GM21360 (cell line): ENCODE data around the gene MBD2.
"Not testable (repeated sequence)": the region's sequence is repeated elsewhere in the genome, so short reads cannot be mapped to it uniquely, and the experiment has no call there.

Experiments
- ATAC-seq: cut with Tn5 transposase; IDR thresholded peaks from one replicate; pipeline ENCODE4 v1.9.1; 2021; ENCODE audit warnings: mild to moderate bottlenecking, moderate library complexity; ENCODE audit not compliant: unreplicated experiment

MBD2 gene

DNA sequence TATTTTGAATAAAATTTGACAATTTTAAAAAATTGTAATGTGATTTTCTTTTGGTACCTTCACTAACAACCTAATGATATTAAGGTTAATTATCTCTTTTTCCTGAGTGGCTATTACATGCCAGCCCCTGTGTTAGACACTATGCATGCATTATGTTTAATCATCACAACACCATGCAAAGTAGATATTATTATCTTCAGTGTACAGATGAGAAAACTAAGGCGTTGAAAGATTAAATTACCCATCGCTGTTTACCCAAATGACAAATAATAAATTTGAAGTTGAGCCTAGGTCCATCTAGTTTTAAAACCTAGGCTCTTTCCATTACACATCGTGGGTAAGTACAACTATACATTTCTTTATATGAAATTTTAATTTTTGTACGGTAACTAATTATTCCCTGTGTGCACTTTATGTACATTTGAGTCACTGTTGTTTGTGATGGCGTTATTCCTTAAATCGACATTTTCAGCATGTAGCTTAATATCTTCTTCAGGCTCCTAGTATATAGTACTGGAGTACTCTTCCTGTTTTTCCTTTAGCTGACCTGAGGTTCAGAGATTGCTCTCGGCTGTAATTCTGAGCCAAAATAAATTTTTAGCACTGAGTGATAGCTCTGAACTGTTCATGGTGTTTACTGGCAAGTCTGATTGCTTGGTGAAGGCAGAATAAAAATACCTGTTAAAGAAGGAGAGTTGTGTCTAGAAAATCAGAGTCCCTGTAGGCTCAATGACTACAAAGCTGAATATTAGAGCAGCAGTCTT is 13.9 kb upstream of the MBD2 start:
- ATAC-seq = no peak

DNA sequence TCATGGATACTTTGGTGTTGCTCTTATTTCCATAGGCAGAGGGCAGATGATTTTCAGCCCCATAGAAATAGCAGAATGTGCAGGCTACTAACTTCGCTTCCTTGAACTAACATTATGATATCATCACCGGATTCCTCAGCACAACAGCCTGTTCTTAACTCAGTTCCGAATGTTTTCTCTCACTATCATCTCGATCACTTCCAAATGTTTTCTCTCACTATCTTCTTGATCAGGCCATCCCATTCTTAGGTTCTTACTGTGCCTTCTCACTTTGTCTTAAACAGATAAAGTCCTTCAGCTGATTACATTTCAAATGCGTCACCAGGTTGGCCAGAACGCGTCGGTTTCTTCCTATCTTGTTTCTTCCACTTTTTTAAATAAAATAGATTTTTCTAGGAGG is 11.4 kb upstream of the MBD2 start:
- no peak for ATAC-seq

DNA sequence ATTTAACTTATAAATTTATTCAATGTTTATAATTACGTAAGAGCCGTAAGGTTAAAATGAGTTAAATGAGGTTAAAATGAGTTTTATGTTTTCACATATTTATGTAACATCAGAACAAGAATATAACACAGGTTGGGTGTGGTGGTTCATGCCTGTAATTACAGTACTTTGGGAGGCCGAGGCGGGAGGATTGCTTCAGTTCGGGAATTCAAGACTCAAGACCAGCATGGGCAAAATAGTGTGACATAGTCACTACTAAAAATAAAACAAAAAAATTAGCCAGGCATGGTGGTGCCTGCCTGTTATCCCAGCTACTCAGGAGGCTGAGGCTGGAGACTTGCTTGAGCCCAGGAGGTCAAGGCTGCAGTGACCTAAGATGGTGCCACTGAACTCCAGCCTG is 9.3 kb upstream of the MBD2 start:
- no peak for ATAC-seq

DNA sequence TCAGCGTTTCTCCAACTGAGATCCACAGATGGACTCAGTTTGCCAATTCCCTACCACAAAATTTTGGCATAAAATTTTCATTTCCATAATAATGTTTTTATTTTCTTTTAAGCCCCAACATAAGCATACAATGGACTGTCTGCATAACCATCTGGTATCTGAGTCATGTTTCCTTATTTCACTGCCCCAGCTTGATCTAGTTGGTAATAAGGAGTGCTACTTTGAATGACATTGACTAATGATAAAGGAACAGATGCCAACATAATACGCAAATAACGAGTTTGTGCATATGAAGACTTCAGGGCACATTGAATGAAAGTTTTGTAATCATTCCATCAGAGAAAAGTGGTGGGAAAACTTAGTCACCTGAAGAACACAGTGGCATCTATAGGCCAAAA is 8.8 kb upstream of the MBD2 start:
- no peak for ATAC-seq

DNA sequence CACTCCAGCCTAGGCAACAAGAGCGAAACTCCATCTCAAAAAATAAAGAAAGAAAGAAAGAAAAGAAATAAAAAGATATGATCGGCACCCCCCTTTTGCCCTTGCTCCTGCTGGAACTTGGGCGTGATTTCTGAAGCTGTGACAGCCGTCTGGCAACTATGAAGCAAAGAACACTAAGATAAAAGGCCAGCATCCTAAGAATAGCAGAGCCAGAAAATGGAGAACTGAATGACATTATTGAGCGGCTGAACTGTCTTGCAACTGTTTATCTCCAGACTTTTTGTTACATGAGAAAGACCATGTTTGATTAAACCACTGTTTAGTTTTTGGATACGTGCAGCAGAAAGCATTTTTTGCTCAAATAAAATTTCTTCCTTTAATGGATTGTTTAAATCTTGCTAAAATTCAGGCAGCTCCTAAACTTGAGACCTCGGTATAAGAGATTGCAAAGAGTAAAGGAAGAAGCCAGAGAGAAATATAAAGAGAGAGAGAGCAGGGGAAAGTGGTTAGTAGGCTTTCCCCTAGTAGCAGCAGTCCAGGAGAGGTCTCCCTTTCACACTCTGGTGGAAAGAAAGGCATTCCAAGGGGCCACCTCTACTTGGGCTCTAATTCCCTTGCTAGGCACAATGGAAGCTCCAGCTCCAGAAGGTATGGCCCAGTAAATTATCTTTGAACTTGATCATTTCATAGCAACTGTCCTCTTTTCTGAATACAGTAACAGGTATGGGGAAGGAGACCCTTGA is 8.2 kb upstream of the MBD2 start:
- ATAC-seq = no peak

DNA sequence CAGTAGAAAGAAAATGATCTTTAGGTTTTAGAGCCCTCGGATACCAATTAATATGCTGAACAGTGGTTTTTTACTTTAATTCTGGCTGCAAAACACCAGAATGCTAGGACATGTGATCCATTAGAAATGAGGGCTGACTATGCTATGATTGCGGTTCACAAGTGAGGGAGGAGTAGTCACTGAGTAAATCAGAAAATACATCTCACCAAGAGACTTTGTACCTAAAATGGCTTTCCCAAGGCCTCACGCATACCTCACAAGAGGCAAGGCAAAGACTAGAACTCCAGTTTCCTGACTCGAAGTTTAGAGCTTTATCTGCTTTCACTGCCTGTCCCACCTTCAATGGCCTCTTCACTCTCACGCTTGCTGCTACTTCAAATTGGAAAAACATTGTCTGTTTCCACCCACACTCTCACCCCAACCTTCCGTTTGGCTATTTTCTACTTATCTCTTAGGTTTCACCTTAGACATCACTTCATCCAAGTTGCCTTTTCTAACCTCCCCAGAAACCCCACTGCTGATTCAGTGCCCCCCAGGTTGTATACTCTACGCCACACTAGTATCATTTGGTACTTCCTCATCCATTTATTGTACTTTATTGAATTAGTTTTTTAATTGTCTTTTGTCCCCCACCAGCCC is 5.1 kb upstream of the MBD2 start:
- no peak for ATAC-seq

DNA sequence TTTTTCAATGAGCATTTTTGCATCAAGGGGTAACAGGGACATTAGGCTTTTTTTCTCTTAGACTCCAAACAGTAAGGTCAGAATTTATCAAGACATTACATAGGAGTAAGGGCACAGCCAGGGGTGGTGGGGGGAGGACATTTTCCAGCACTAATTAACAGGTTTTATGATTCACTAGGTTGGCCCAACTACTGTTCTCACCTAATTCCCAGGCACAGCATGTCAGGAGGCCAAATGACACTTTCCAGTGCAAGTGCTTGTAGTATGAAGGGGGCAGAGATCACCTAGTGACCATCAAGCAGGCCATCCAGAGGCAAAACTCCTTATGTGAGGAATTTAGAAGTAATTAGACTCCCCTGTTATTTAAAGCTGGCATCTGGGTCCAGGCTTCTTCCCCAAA is 3.9 kb upstream of the MBD2 start:
- ATAC-seq = no peak

DNA sequence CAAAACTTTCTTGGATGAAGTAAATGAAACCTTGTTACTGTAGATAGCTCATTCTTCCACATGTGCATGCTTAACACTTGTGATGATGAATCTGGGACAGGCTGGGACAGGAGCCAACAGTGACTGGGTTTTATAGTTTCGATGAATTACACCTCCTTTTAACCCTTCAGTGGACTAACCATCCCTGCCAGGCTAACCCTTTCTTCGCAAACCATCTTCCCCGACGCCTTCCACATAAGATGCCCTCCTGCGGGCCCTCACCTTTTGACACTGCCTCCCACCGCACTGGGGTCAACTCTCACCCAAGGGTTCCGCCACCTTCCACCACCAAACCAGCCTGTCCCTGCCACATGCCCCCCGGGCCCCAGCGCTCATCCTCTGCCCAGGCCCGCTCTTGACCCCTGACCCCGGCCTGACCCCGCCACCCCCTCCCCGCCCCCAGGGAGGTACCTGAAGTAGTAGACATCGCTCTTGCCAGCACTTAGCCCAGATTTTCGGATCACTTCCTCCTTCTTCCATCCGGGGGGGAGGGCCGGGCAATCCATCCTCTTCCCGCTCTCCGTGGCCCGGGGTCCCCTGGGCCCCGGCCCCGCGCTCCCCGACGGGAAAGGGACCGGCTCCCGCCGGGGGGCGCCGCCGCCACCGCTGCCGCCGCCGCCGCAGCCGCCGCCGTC is 764 bp downstream of the MBD2 start:
- ATAC-seq = peak; percentile 6

DNA sequence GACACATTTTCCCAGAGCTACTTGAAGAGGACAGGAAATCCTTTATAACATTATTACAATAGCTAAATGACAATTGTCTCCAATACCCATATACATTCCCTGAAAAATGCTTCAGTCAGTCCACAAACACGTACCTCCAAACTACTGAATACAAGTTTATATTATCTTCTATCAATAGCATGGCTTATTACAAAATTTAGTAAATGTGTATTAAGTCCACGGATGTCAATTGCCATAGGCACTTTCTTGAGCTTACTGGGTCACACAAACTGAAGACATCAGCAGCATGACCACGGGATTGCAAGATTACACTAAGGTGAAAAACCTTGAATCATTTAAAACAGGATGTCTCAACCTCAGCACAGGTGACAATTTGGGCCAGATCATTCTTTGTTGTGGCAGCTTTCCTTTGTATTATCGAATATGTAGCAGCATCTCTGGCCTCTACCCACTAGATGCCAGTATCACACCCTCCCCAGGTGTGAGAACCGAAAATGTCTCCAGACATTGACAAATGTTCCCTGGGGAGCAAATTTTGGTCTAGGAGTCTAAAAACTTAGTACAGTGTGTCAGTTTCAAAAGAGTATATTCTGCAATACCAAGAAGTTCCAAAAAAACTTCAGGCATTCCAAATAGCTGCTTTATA is 1.4 kb downstream of the MBD2 start:
- peak; percentile 31 for ATAC-seq

DNA sequence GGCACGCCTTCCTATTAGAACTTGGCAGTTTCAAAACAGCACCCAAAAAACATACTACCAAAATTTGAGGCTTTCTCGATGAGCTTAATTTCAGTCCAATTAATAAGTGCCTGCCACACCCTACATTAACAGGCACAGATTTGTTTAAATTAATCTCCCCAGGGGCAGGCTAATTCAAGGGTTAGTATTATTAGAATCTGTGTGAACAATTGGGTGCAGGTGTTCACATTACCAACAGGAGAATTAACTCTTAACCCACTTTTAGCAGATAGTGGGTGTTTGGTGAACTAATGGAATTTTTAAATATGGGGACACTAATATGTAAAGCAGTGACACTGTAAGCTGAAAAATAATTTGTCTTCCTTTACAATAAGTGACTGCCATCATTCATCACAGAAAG is 4.1 kb downstream of the MBD2 start:
- ATAC-seq = no peak

DNA sequence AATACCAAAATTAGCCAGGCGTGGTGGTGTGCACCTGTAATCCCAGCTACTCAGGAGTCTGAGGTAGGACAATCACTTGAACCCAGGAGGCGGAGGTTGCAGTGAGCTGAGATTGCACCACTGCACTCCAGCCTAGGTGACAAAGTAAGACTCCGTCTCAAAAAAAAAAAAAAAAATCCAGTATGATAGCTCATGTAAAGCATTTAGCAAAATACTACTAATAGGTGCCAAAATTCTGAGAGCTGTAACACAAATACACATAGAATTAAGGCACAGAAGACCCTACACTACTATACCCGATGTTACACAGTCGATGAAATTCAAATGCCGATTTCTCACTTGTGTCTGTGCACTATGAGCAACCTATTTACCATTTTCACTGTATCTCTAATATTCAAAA is 5.7 kb downstream of the MBD2 start:
- not testable (repeated sequence) for ATAC-seq

DNA sequence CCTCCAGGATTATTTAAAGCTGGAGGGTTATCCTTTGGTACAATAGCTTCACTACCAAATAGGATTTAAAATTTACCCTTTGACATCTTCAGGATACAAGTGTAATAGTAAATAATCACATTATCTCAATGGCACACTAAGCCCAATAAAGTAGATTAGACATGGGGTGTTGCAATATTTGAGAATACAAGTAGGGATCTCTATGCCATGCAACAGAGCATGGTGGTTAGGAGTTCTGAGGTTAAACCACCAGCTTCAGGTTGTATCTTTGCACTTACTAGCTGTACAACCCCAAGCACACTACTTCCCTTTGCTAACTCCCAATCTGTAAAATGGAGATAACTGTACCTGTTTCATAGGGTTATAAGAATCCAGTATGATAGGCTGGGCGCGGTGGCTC is 6.2 kb downstream of the MBD2 start:
- ATAC-seq = no peak

DNA sequence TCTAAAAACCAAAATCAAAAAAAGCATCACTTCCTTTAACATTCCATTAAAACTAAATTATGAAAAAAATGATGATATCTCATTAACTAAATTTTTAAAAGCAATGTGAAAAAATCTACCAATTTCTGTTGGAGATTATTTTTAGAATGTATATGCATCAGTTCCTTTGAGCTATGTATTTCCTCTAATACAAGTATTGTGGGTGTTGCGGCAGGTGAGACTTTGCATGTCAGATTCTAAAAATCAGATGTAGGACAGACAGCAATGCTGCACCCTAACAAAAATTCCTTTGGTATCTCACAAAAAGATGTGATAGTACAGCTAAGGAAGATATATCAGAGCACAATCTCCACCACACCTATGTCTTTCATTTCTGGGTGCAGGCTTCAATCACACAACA is 6.8 kb downstream of the MBD2 start:
- peak; percentile 50 for ATAC-seq

DNA sequence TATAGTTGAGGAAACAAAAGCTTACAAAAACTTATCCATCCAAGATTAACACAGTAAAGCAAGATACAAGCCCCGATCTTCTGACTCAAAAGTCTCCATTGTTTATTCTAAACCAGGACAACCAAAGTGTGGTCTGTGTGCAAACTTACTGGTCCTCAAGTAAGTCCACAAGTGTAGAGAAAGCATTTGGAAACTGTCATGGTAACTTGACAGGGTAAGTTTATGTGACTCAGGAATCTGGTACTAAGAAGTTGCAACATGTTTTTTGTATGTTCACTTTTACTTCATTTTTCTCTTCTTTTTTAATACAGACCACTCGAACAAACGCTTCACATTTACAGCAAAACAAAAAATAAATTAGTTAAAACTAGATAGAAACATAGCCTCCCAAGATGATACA is 9.4 kb downstream of the MBD2 start:
- ATAC-seq = no peak

DNA sequence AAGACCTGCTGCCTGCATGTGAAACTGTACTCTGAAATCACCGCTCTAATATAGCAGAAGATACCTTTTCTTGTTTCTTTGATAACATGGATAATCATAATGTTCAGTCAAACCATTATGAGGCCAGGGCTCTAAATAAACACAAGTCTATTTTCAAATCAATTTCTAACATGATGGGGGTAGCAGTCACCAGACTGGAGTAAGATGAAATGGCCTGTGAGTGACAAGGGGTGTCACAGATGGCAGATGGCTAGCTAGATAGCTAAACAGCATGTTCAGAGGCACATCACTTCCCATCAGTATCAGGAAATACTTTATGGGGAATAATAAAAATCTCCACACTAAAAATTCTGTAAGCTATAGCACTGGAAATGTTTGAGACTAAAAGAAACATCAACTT is 14.0 kb downstream of the MBD2 start:
- ATAC-seq = peak; percentile 41

DNA sequence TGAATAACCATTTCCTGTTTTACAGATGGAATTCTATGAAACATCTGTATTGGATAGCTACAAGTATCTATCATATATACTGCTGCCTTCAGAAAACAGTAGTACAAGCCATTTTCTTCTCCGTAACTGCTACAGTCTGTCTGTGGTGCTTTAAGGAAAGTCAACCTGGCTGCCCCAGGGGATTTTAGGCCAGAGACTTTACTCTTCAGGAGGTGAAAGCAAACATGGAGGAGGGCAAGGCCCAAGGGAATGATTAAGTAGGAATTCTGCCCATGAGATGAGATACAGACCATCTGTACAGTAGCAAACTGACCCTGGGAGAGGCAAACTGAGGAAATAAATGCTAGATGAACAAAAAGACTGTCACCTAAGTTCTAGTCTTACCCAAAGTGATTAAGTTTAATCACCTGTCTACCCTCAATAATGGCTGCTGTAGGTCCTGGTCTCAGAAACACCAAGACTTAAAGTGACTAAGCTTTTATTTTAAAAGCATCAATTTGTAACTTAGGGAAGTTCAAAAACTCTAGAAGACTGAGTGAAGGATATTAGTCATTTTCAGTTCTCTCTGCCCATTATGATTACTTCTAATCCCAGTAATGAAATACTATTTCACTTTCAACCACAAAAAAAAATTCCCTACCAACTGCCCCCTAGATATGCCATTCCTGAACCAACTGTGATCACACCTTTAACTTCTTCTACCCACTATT is 14.8 kb downstream of the MBD2 start:
- peak; percentile 75 for ATAC-seq

DNA sequence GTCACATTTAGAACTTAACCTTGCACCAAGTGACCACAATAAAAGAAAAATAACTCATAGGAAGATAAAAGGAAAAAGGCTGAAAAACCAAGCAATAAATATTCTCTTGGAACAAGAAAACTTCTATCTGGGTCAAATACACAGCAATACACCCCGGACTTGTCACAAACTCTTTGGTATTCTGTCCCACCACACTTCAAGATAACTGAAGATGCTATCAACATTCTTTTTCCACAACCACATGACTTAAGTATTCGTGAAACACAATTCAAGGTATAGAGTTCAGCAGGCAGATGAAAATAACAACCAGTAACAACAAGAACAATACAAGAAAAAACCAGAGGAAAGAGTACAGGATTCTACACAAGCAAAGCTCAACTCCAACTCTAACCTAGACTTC is 18.0 kb downstream of the MBD2 start:
- ATAC-seq = no peak

DNA sequence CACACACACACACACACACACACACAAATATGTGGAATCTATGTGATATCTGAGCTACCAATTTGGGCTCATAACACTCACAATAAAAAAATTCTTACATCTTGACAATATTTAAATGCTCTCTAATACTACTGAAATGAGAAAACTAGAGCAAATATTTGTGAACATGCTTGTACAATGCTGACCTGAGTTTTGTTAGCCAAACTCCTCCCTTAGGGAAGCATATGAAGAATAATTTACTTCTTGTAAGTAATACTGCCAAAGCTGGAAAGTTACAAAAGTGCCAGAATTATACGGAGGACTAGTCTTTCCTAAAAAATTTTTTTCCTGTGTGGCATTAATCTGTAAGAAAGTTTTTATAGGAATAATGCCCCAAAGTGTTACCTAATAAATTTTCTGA is 18.5 kb downstream of the MBD2 start:
- ATAC-seq = no peak

DNA sequence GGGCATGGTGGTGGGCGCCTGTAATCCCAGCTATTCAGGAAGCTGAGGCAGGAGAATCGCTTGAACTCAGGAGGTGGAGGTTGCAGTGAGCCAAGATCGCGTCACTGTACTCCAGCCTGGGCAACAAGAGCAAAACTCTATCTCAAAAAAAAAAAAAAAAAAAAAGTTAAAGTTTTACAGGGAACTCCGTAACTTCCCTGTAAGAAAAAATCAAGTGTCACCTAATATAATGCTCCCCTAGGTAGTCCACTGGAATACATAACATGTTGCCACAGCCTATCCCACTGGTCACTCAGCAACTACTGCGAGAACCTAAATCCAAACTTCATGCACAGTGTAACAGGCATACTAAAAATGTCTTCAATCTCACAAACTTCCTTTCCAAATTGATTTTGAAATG is 19.0 kb downstream of the MBD2 start:
- ATAC-seq = not testable (repeated sequence)

DNA sequence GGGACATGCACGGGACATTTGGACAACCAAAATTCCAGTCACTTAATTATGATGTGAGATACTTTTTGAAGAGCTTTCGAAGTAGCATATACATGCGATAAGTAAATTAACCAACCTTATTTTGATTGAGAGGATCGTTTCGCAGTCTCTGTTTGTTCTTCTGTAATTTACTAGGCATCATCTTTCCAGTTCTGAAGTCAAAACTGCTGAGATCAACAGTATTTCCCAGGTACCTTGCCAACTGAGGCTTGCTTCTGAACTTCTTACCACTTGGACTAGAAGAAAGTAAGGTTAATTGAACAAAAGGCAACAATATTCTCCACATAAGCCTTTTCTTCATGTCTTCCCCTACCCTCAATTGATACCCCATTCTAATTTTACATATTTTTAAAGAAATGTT is 19.6 kb downstream of the MBD2 start:
- ATAC-seq = no peak
